Measurements from ENCODE around the gene LILRB5.

LILRB5 gene

DNA sequence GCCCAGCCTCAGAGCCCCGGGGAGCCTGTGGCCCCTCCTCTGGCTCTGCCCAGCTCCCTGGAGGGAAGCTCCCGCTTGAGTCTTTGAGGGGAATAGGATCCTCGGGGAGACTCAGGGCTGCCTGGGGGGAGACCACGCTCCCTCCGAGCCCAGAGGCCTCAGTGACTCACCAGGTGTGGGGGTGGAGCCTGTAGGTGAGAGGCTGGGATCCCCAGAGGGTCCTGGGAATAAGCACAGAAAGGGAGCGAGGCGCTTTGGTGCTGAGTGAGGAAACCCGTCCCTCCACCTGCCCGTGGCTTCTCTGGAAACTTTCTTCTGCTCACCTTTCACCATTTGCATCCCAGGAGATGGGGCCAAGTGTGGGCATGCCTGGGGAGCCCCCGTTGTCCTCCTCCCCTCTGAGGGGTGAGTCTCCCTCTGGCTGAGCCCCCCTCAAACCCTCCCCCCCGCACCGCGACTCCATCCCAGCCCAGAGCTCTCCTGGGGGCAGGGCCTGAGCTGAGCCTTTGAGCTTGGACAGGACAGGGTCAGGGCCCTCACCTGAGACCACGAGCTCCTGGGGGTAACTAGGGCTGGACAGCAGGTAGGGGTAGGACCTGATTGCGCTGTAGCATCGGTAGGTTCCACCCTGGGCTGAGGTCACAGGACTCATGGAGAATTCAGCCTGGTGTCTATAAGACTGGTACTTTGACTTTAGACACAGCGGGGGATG lies 2.7 kb downstream of the LILRB5 start:
- no peak overlapping the region for H3K4me3 ChIP-seq (ENCODE audit: low read depth, low read length)
- no peak for DNase-seq (ENCODE audit: low read depth)
- TF ChIP-seq, protein P1, sequence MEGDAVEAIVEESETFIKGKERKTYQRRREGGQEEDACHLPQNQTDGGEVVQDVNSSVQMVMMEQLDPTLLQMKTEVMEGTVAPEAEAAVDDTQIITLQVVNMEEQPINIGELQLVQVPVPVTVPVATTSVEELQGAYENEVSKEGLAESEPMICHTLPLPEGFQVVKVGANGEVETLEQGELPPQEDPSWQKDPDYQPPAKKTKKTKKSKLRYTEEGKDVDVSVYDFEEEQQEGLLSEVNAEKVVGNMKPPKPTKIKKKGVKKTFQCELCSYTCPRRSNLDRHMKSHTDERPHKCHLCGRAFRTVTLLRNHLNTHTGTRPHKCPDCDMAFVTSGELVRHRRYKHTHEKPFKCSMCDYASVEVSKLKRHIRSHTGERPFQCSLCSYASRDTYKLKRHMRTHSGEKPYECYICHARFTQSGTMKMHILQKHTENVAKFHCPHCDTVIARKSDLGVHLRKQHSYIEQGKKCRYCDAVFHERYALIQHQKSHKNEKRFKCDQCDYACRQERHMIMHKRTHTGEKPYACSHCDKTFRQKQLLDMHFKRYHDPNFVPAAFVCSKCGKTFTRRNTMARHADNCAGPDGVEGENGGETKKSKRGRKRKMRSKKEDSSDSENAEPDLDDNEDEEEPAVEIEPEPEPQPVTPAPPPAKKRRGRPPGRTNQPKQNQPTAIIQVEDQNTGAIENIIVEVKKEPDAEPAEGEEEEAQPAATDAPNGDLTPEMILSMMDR (IDR thresholded peaks at IDR 0.05; ENCODE audit: insufficient read depth, low read depth, low read length, missing control alignments): no peak

- no peak for DNase-seq (ENCODE audit: low read depth)
- TF ChIP-seq, protein P1 (IDR thresholded peaks at IDR 0.05; ENCODE audit: insufficient read depth, low read depth, low read length, missing control alignments): no peak
- H3K4me3 ChIP-seq (ENCODE audit: low read depth, low read length): no peak overlapping the region
Observed at GRCh38 chr19:54253331-54254194, 3.5 kb downstream of the LILRB5 start.

- TF ChIP-seq, protein P1 (IDR thresholded peaks at IDR 0.05; ENCODE audit: insufficient read depth, low read depth, low read length, missing control alignments): no peak
- no peak overlapping the region for H3K4me3 ChIP-seq (ENCODE audit: low read depth, low read length)
- DNase-seq (ENCODE audit: low read depth): no peak
Observed at GRCh38 chr19:54252845-54253244, 4.2 kb downstream of the LILRB5 start.

DNA sequence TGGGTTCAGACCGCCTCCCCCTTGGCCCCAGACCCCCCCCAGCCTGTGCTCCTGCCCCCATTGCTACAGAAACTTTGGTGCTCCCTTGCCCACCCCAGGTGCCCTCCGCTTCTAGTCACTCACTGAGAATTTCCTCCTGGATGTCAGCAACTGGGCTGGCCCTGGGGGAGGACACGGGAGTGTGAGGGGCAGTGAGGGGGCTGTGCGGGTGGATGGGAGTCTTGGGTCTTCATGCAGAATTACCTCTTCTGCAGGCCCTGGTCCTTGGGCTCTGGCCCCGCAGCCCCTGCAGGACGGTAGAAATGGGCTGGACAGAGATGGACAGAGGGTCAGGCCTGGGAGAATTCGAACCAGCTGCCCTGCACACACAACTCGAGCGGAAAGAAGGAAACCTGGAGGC lies 4.8 kb downstream of the LILRB5 start:
- no peak overlapping the region for H3K4me3 ChIP-seq (ENCODE audit: low read depth, low read length)
- TF ChIP-seq, protein P1 (IDR thresholded peaks at IDR 0.05; ENCODE audit: insufficient read depth, low read depth, low read length, missing control alignments): no peak
- DNase-seq (ENCODE audit: low read depth): no peak

- DNase-seq (ENCODE audit: low read depth): peak; percentile 21
- H3K4me3 ChIP-seq (ENCODE audit: low read depth, low read length): no peak overlapping the region
- TF ChIP-seq, protein P1 (IDR thresholded peaks at IDR 0.05; ENCODE audit: insufficient read depth, low read depth, low read length, missing control alignments): no peak
Observed at GRCh38 chr19:54248016-54248601, 9.0 kb downstream of the LILRB5 start.

DNA sequence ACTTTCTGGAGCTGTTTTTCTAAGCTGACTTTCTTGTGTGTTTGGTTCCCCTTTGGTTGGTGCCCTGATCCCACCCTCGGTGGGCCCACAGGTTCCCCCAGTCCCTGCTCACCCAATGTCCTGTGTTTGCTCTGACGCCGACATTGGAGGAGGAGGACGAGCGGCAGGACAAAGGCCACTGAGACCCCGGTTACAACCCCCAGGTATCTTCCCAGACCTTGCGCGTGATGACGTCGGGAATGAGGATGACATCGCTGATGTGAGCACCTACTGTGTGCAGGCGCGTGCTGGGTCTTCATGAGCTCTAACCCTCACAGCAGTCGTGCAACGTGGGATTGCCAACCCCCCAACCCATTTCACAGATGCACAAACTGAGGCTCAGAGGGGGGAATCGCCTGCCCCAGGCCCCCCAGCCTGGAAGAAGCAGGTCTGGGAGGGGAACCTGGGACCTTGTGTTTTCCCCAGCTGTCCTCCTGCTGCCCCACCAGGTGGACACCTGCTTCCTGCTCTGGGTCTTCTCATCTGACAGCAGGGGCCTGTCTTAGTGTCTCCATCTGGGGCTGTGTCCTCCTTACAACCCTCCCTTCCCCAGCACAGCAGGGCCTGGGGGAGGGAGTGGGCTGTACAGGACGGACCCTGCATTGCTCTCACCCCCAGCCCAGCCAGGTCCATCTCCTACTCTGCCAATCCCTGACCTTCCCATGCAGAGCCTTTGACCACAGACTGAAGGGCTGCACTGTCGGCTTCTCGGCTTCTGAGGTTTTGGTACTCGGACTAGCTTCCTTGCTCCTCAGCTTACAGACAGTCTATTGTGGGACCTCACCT lies 9.8 kb downstream of the LILRB5 start:
- TF ChIP-seq, protein P1 (IDR thresholded peaks at IDR 0.05; ENCODE audit: insufficient read depth, low read depth, low read length, missing control alignments): no peak
- no peak for DNase-seq (ENCODE audit: low read depth)
- H3K4me3 ChIP-seq (ENCODE audit: low read depth, low read length): no peak overlapping the region
